Stimulated activated naive CD8-positive, alpha-beta T cell treated with anti-CD3 and anti-CD28 coated beads, Interleukin-15, amount 100 ng/mL, for 72 hours (primary cell): ENCODE results near the gene ACOT11.
A peak's percentile ranks its signal among the peaks of the same experiment; 100 is the strongest.

Experiments used
- ATAC-seq: fragments of 150-1000 bp; cut with Tn5 transposase; 2 replicates; pipeline ENCODE4 v1.10.0; 2021; ENCODE audit warnings: mild to moderate bottlenecking, moderate library complexity
- DNase-seq, 2 donors: peaks; one replicate each; pipeline ENCODE4 v3.0.0; 2021 to 2022
- H3K27ac Mint-ChIP-seq, 2 donors: one replicate each; pipeline ENCODE4 v1.8.0; 2022; ENCODE audit warnings: mild to moderate bottlenecking in 2 of 2, mixed read lengths in 2 of 2, moderate library complexity in 2 of 2
- H3K27me3 Mint-ChIP-seq: one replicate; pipeline ENCODE4 v1.8.0; 2022; ENCODE audit warnings: mixed read lengths
- H3K4me1 Mint-ChIP-seq: one replicate; pipeline ENCODE4 v1.8.0; 2022; ENCODE audit warnings: mild to moderate bottlenecking, mixed read lengths
- H3K4me3 Mint-ChIP-seq, 2 donors: one replicate each; pipeline ENCODE4 v1.8.0; 2022; ENCODE audit warnings: mild to moderate bottlenecking in 2 of 2, mixed read lengths in 2 of 2, moderate library complexity in 1 of 2
- H3K9me3 Mint-ChIP-seq, 2 donors: one replicate each; pipeline ENCODE4 v1.8.0; 2022; ENCODE audit warnings: mixed read lengths in 2 of 2

Gene ACOT11

DNA sequence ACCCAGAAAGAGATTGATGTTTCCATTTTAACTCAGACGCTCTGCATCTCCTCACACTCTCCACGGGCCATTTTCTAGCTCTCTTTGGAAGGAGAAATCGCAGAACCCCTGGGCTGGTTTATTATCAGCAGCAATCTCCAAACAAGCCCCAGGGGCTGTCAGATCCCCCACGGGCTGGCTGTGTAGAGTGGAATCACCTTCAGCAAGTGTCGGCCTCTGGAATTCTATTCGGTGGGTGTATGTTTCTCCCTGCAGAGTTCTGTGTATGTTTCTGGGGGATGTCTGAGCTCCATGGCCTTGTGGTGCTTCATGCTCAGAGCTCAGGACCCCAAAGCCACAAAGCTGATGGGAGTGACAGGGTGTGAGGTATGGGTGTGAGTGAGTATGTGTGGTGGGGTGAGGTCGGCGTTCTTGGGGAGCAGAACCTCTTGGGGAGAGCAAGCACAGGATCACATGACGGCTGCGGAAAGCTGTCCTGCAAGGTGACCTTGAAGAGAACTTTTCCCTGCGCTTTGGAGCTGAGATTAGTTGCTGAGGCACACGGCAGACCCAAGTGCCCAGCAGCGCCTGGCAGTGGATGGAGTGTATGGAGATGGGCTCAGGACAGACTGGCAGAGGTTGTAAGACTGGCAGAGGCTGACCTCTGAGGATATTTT, 489 bp downstream of the ACOT11 start:
- Mint-ChIP-seq H3K9me3 (no peaks in the 10 kb centered on the region), H3K4me3 (no peak overlapping the region), H3K4me1 (no peaks in the 10 kb centered on the region), H3K27me3 (no peaks in the 10 kb centered on the region), H3K27ac (no peak overlapping the region)
- DNase-seq = no peak
- ATAC-seq = no peak

- ATAC-seq = no peak
- no peaks in the 10 kb centered on the region for H3K4me1 Mint-ChIP-seq
- no peaks in the 10 kb centered on the region for H3K9me3 Mint-ChIP-seq
- no peak overlapping the region for H3K27ac Mint-ChIP-seq
- H3K27me3 Mint-ChIP-seq = no peaks in the 10 kb centered on the region
- no peak overlapping the region for H3K4me3 Mint-ChIP-seq
- no peak for DNase-seq
Observed at GRCh38 chr1:54549181-54549924, 1.3 kb downstream of the ACOT11 start.

DNA sequence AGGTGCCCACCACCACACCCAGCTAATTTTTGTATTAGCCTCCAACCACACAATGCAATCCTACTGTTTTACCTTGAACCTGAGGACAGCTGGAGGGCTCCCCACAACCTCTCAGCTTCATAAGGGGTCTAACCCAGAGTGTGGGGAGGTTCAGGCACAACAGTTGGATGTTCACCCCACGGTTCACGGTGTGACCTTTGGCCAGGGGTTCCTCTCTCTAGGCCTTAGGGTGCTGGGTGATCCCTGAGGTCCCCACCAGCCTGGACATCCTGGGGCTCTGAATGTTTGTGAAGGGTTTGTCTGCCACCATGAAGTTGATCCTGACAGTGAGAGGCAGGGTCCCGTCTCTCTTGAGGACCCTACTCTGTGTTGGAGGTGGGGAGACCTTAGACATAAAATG, 3.9 kb downstream of the ACOT11 start:
- Mint-ChIP-seq H3K27ac (no peak overlapping the region), H3K9me3 (no peaks in the 10 kb centered on the region), H3K27me3 (no peaks in the 10 kb centered on the region), H3K4me3 (no peak overlapping the region), H3K4me1 (no peaks in the 10 kb centered on the region)
- ATAC-seq = no peak
- no peak for DNase-seq

GRCh38 chr1:54553602-54554313, 5.7 kb downstream of the ACOT11 start:
- Mint-ChIP-seq H3K27me3 (peaks cover 8% of the 10 kb centered on the region), H3K4me3 (no peak overlapping the region), H3K9me3 (no peaks in the 10 kb centered on the region), H3K4me1 (no peaks in the 10 kb centered on the region), H3K27ac (no peak overlapping the region)
- ATAC-seq (no peak), DNase-seq (no peak)

DNA sequence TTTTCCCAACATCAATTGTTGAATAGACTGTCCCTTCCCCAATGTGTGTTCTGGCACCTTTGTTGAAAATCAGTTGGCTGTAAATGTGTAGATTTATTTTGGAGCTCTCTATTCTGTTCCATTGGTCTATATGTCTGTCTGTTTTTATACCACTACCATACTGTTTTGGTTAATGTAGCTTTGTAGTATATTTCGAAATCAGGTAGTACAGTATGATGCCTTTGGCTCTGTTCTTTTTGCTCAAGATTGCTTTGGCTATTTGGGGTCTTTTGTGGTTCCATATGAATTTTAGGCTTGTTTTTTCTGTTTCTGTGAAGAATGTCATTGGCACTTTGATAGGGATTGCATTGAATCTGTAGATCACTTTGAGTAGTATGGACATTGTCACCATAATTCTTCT, 8.1 kb downstream of the ACOT11 start:
- Mint-ChIP-seq H3K27ac (no peak overlapping the region), H3K4me3 (no peak overlapping the region), H3K4me1 (no peaks in the 10 kb centered on the region), H3K9me3 (no peaks in the 10 kb centered on the region), H3K27me3 (peaks cover 15% of the 10 kb centered on the region)
- DNase-seq (no peak), ATAC-seq (no peak)

GRCh38 chr1:54557671-54558355, 9.8 kb downstream of the ACOT11 start:
- no peak for DNase-seq
- H3K9me3 Mint-ChIP-seq = no peaks in the 10 kb centered on the region
- ATAC-seq = no peak
- peaks cover 15% of the 10 kb centered on the region for H3K27me3 Mint-ChIP-seq
- no peak overlapping the region for H3K27ac Mint-ChIP-seq
- no peak overlapping the region for H3K4me3 Mint-ChIP-seq
- no peaks in the 10 kb centered on the region for H3K4me1 Mint-ChIP-seq

- peaks cover 15% of the 10 kb centered on the region for H3K27me3 Mint-ChIP-seq
- no peak for ATAC-seq
- no peak overlapping the region for H3K4me3 Mint-ChIP-seq
- H3K4me1 Mint-ChIP-seq = no peaks in the 10 kb centered on the region
- no peak overlapping the region for H3K27ac Mint-ChIP-seq
- DNase-seq = no peak
- no peaks in the 10 kb centered on the region for H3K9me3 Mint-ChIP-seq
Observed at GRCh38 chr1:54558434-54559030, 10.5 kb downstream of the ACOT11 start.

- Mint-ChIP-seq H3K27me3 (peaks cover 15% of the 10 kb centered on the region), H3K4me3 (no peak overlapping the region), H3K4me1 (no peaks in the 10 kb centered on the region), H3K9me3 (no peaks in the 10 kb centered on the region), H3K27ac (no peak overlapping the region)
- no peak for ATAC-seq
- no peak for DNase-seq
Observed at GRCh38 chr1:54559111-54559548, 11.1 kb downstream of the ACOT11 start.

GRCh38 chr1:54559771-54560231, 11.8 kb downstream of the ACOT11 start:
- H3K9me3 Mint-ChIP-seq = no peaks in the 10 kb centered on the region
- no peak for ATAC-seq
- H3K4me3 Mint-ChIP-seq = no peak overlapping the region

GRCh38 chr1:54564312-54565112, 16.5 kb downstream of the ACOT11 start:
- DNase-seq (no peak), ATAC-seq (no peak)
- peaks cover 7% of the 10 kb centered on the region for H3K27me3 Mint-ChIP-seq

More at GRCh38 chr1:54559771-54560231, 11.8 kb downstream of the ACOT11 start:
- Mint-ChIP-seq H3K27ac (peak overlapping the region in 1 of 2 donors; percentile 64), H3K27me3 (peaks cover 15% of the 10 kb centered on the region), H3K4me1 (no peaks in the 10 kb centered on the region)
- DNase-seq = no peak

GRCh38 chr1:54565113-54565501, 17.1 kb downstream of the ACOT11 start:
- Mint-ChIP-seq H3K4me1 (no peaks in the 10 kb centered on the region), H3K27me3 (peaks cover under 1% of the 10 kb centered on the region), H3K9me3 (no peaks in the 10 kb centered on the region), H3K27ac (no peak overlapping the region), H3K4me3 (no peak overlapping the region)
- DNase-seq (no peak), ATAC-seq (no peak)

More at GRCh38 chr1:54564312-54565112, 16.5 kb downstream of the ACOT11 start:
- Mint-ChIP-seq H3K27ac (no peak overlapping the region), H3K4me3 (no peak overlapping the region), H3K4me1 (no peaks in the 10 kb centered on the region), H3K9me3 (no peaks in the 10 kb centered on the region)

DNA sequence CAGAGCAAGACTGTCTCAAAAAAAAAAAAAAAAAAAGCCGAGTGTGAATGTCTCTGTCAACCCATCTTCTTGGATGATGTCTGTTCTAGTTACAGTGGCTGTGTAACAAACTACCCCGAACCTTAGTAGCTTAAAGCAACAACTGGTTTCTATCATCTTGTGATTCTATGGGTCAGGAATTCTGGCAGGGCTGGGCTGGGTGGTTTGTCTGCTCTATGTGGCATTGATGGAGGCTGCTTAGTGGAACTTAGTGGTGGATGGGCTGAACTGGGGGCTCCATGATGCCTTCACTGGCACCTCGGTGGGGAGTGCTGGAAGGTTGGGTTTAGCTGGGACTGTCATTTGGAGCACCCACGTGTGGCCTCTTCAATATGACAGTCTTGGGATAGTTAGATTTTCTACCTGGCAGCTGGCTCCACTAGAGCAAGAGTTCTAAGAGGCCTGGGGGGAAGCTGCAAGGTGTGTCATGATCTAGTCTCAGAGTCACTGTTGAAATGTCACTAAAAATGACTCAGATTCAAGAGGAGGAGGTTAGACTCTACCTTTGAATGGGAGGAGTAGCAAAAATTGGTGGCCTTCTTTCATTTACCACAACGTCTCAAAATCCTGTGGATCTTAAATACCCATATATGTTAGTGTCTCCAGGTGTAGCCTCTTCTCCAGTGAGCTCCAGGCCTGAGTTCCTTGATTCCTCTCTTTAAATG, 18.6 kb downstream of the ACOT11 start:
- H3K4me3 Mint-ChIP-seq = no peak overlapping the region
- H3K27me3 Mint-ChIP-seq = no peaks in the 10 kb centered on the region
- DNase-seq = no peak
- no peak overlapping the region for H3K27ac Mint-ChIP-seq
- no peaks in the 10 kb centered on the region for H3K4me1 Mint-ChIP-seq
- peak; percentile 35 for ATAC-seq
- H3K9me3 Mint-ChIP-seq = no peaks in the 10 kb centered on the region

DNA sequence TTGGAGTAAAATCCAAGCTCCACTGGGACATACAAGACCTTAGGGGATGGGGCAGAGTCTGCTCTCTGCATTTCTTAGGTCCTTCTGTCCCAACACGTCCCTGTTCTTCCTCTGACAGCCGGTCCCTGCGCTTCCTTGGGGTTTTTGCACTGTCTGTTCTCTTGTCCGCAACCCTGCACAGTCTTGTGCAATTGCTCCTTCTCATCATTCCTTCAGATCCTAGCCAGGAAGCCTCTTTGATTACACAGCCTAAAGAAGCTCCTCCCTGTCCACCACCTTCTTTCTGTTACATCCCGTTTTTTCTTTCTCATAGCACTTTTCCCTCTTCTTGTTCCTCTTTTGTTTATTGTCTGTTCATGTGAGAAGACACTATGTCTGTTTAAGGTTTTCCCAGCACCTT, 19.9 kb downstream of the ACOT11 start:
- DNase-seq = no peak
- Mint-ChIP-seq H3K4me3 (no peak overlapping the region), H3K27ac (peak overlapping the region in 1 of 2 donors; percentile 3), H3K9me3 (no peaks in the 10 kb centered on the region), H3K27me3 (no peaks in the 10 kb centered on the region), H3K4me1 (no peaks in the 10 kb centered on the region)
- ATAC-seq = no peak

GRCh38 chr1:54569339-54569738, 21.3 kb downstream of the ACOT11 start:
- DNase-seq = no peak
- no peak for ATAC-seq
- Mint-ChIP-seq H3K27me3 (no peaks in the 10 kb centered on the region), H3K4me3 (no peak overlapping the region), H3K4me1 (no peaks in the 10 kb centered on the region), H3K27ac (no peak overlapping the region), H3K9me3 (no peaks in the 10 kb centered on the region)
